H9 (cell line): ENCODE data around the gene CEMIP2. TPM values are rescaled to one million over a fixed set of nuclear protein-coding genes. Genes with fewer than 3 reads are reported as not detected.
A peak's percentile ranks its signal among the peaks of the same experiment; 100 is the strongest.

Experiments used
- DNase-seq: peaks from one replicate; pipeline ENCODE4 v3.0.0-alpha.2; 2017
- H2AFZ ChIP-seq: one replicate; pipeline ENCODE4 v1.6.1; 2013; ENCODE audit warnings: mild to moderate bottlenecking, low read length, control low read depth, moderate library complexity
- H2AK5ac ChIP-seq: 2 replicates; pipeline ENCODE4 v1.6.1; 2013; ENCODE audit warnings: low read length, control low read depth, mixed read lengths; ENCODE audit not compliant: insufficient read length
- H2BK120ac ChIP-seq: one replicate; pipeline ENCODE4 v1.6.1; 2013; ENCODE audit warnings: low read depth, mild to moderate bottlenecking, low read length, control low read depth, inconsistent platforms; ENCODE audit not compliant: poor library complexity, severe bottlenecking
- H2BK12ac ChIP-seq: 2 replicates; pipeline ENCODE4 v1.6.1; 2013; ENCODE audit warnings: low read length, control low read depth, mixed read lengths, low read depth; ENCODE audit not compliant: insufficient read length
- H2BK15ac ChIP-seq: 2 replicates; pipeline ENCODE4 v1.6.1; 2013; ENCODE audit warnings: low read depth, low read length, control low read depth
- H2BK20ac ChIP-seq: one replicate; pipeline ENCODE4 v1.6.1; 2013; ENCODE audit warnings: low read depth, mild to moderate bottlenecking, low read length, control low read depth, inconsistent platforms; ENCODE audit not compliant: poor library complexity, severe bottlenecking
- H2BK5ac ChIP-seq: 2 replicates; pipeline ENCODE4 v1.6.1; 2013; ENCODE audit warnings: low read length, control low read depth, mixed read lengths; ENCODE audit not compliant: insufficient read length
- H3K14ac ChIP-seq: 2 replicates; pipeline ENCODE4 v1.6.1; 2013; ENCODE audit warnings: low read length, control low read depth; ENCODE audit not compliant: insufficient read depth
- H3K18ac ChIP-seq: 2 replicates; pipeline ENCODE4 v1.6.1; 2013; ENCODE audit warnings: low read depth, mild to moderate bottlenecking, mixed read lengths, low read length, control low read depth; ENCODE audit not compliant: insufficient read length
- H3K23ac ChIP-seq: 2 replicates; pipeline ENCODE4 v1.6.1; 2013; ENCODE audit warnings: low read length, control low read depth, mixed read lengths, low read depth; ENCODE audit not compliant: insufficient read length
- H3K23me2 ChIP-seq: 2 replicates; pipeline ENCODE4 v1.6.1; 2013; ENCODE audit warnings: low read depth, mild to moderate bottlenecking, mixed read lengths, low read length, control low read depth; ENCODE audit not compliant: insufficient read length, poor library complexity, severe bottlenecking
- H3K27ac ChIP-seq: 2 replicates; pipeline ENCODE4 v1.5.1; 2013; ENCODE audit warnings: low read length, control low read depth, mixed read lengths, low read depth; ENCODE audit not compliant: insufficient read length
- H3K27me3 ChIP-seq: 2 replicates; pipeline ENCODE4 v1.6.1; 2013; ENCODE audit warnings: low read length, control low read depth, inconsistent platforms; ENCODE audit not compliant: insufficient read depth
- H3K4ac ChIP-seq: 2 replicates; pipeline ENCODE4 v1.6.1; 2013; ENCODE audit warnings: low read depth, mild to moderate bottlenecking, control low read depth, inconsistent platforms, low read length, moderate library complexity
- H3K4me1 ChIP-seq: 2 replicates; pipeline ENCODE4 v1.6.1; 2013; ENCODE audit warnings: low read length, control low read depth, inconsistent platforms; ENCODE audit not compliant: insufficient read depth
- H3K4me2 ChIP-seq: 2 replicates; pipeline ENCODE4 v1.6.1; 2013; ENCODE audit warnings: low read length, control low read depth, mixed read lengths; ENCODE audit not compliant: insufficient read length, insufficient read depth
- H3K56ac ChIP-seq: 2 replicates; pipeline ENCODE4 v1.6.1; 2013; ENCODE audit warnings: low read depth, mild to moderate bottlenecking, mixed read lengths, low read length, control low read depth; ENCODE audit not compliant: insufficient read length
- H3K79me1 ChIP-seq: 2 replicates; pipeline ENCODE4 v1.6.1; 2013; ENCODE audit warnings: low read depth, mild to moderate bottlenecking, moderate library complexity, low read length, control low read depth, inconsistent platforms; ENCODE audit not compliant: insufficient read depth, poor library complexity, severe bottlenecking
- H3K79me2 ChIP-seq: 2 replicates; pipeline ENCODE4 v1.6.1; 2013; ENCODE audit warnings: low read length, control low read depth, inconsistent platforms; ENCODE audit not compliant: insufficient read depth
- H3K9ac ChIP-seq: 2 replicates; pipeline ENCODE4 v1.6.1; 2013; ENCODE audit warnings: low read length, control low read depth, mixed read lengths; ENCODE audit not compliant: insufficient read length; ENCODE audit errors: extremely low read depth
- H3K9me3 ChIP-seq: one replicate; pipeline ENCODE4 v1.6.1; 2013; ENCODE audit warnings: low read depth, low read length, inconsistent platforms; ENCODE audit not compliant: control insufficient read depth
- H3T11ph ChIP-seq: one replicate; pipeline ENCODE4 v1.6.1; 2013; ENCODE audit warnings: mild to moderate bottlenecking, low read length, control low read depth, inconsistent platforms
- H4K20me1 ChIP-seq: one replicate; pipeline ENCODE4 v1.6.1; 2013; ENCODE audit not compliant: control insufficient read depth, insufficient read length, insufficient read depth
- H4K5ac ChIP-seq: 2 replicates; pipeline ENCODE4 v1.6.1; 2013; ENCODE audit warnings: low read depth, mild to moderate bottlenecking, mixed read lengths, low read length, control low read depth; ENCODE audit not compliant: insufficient read length
- H4K8ac ChIP-seq: replicated peaks from 2 replicates; pipeline ENCODE4 v1.6.1; 2013; ENCODE audit warnings: low read length, control low read depth, mixed read lengths, low read depth; ENCODE audit not compliant: insufficient read length
- H4K91ac ChIP-seq: 2 replicates; pipeline ENCODE4 v1.6.1; 2013; ENCODE audit warnings: low read depth, mild to moderate bottlenecking, moderate library complexity, mixed read lengths, low read length, control low read depth; ENCODE audit not compliant: insufficient read length
- H3K27ac Mint-ChIP-seq, 3 experiments: 2 replicates in 2 of 3; 3 replicates in 1 of 3; pipeline ENCODE4 v1.8.0; 2020 to 2021; ENCODE audit warnings: mixed read lengths in 3 of 3, mild to moderate bottlenecking in 1 of 3, moderate library complexity in 1 of 3
- H3K27me3 Mint-ChIP-seq: 2 replicates; pipeline ENCODE4 v1.8.0; 2021; ENCODE audit warnings: low read depth, mild to moderate bottlenecking, moderate library complexity, mixed read lengths
- H3K36me3 Mint-ChIP-seq, 3 experiments: 2 replicates in 2 of 3; 3 replicates in 1 of 3; pipeline ENCODE4 v1.8.0; 2020 to 2021; ENCODE audit warnings: low read depth in 3 of 3, mixed read lengths in 3 of 3; ENCODE audit not compliant: insufficient read depth in 1 of 3
- H3K4me1 Mint-ChIP-seq, 2 experiments: 2 replicates each; pipeline ENCODE4 v1.8.0; 2020; ENCODE audit warnings: mixed read lengths in 2 of 2
- H3K4me3 Mint-ChIP-seq, 2 experiments: 2 replicates in 1 of 2; 3 replicates in 1 of 2; pipeline ENCODE4 v1.8.0; 2020 to 2021; ENCODE audit warnings: mild to moderate bottlenecking in 2 of 2, mixed read lengths in 2 of 2, moderate library complexity in 1 of 2
- H3K9me3 Mint-ChIP-seq, 2 experiments: 2 replicates in 1 of 2; 3 replicates in 1 of 2; pipeline ENCODE4 v1.8.0; 2020; ENCODE audit warnings: mild to moderate bottlenecking in 2 of 2, mixed read lengths in 2 of 2, moderate library complexity in 1 of 2
- WGBS: extraction: QIAGEN DNeasy Blood & Tissue Kit; methylation state at CpG from one replicate; pipeline ENCODE4 v1.1.7; 2013; ENCODE audit warnings: missing lambda C conversion rate, low lambda C conversion rate, mixed read lengths; ENCODE audit not compliant: insufficient read length; ENCODE audit errors: extremely low coverage; 5-methylcytosine and 5-hydroxymethylcytosine counted together
- total RNA-seq: library from RNA; stranded (reverse); gene quantifications from 2 replicates; pipeline ENCODE4 v1.2.1, GENCODE V29; 2021
- TF ChIP-seq, protein P1 (sequence below): fragments of 200-600 bp; sonication (generic); conservative IDR thresholded peaks from 3 replicates; pipeline ENCODE4 v1.8.0; 2021; ENCODE audit warnings: antibody characterized with exemption, mild to moderate bottlenecking

CEMIP2 gene
- total RNA-seq, 1 experiment from 2014 or later, result 77.2 TPM

DNA sequence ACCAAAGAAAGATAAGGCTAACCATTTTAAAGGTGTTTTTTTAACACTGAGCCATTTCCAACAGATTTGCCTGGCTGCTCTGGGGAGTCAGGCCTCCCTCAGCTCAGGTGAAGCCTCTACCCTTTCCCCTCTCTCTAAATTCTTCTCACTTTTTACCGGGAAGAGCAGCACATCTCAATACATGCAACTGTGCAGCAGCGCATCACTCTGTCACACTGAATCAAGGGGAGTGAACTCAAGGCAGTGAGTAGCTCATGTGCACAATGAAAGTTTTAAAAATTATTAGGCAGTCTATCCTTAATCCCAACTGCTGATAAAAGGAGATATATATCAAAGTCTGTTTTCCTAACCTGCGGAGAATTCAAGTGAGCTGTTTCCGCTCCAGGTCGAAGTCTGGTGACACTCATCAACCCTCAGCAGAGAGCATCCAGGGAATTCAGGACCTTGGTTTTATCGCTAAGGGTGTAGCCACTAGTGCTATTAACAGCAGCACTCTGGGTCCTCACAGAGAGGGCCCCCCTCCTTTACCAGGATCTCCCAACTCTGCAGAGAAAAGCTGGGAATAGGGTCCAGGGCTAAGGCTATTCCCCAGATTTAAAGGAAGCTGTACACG, 1.0 kb downstream of the CEMIP2 start:
- Histone ChIP-seq H2BK20ac (no peak overlapping the region), H2BK5ac (no peak overlapping the region), H4K8ac (no peak overlapping the region), H3K9me3 (no peaks in the 10 kb centered on the region), H2BK15ac (0 out of 2 replicates have a peak overlapping the region, but pooled peaks have one; percentile 33), H3K79me1 (no peaks in the 10 kb centered on the region), H3K79me2 (peaks cover 5% of the 10 kb centered on the region; the same call in 1 of the 2 replicates), H2AK5ac (no peak overlapping the region), H3K56ac (peak overlapping the region; percentile 79), H2BK12ac (no peak overlapping the region), H2AFZ (no peak overlapping the region), H3K4me1 (no peaks in the 10 kb centered on the region; the same call in 1 of the 2 replicates), H2BK120ac (no peak overlapping the region), H3K9ac (peak overlapping the region; percentile 81), H4K5ac (no peak overlapping the region), H3K14ac (peak overlapping the region; percentile 62; the same call in 1 of the 2 replicates), H3K23ac (no peak overlapping the region), H3K18ac (no peak overlapping the region), H3T11ph (no peak overlapping the region), H3K23me2 (peaks cover 18% of the 10 kb centered on the region), H3K4me2 (peak overlapping the region; percentile 80), H3K4ac (no peak overlapping the region), H4K91ac (no peak overlapping the region), H4K20me1 (no peaks in the 10 kb centered on the region), H3K27ac (no peak overlapping the region), H3K27me3 (no peaks in the 10 kb centered on the region; the same call in 1 of the 2 replicates)
- Mint-ChIP-seq H3K9me3 (no peaks in the 10 kb centered on the region; a peak in 1 of 5 replicates), H3K27me3 (peaks cover 12% of the 10 kb centered on the region), H3K27ac (peak overlapping the region in 2 of 3 experiments; percentile 95 to 99; a peak in 3 of 7 replicates), H3K36me3 (peaks cover 0 to 5% (median 2%) of the 10 kb centered on the region in 3 experiments; a peak in 2 of 7 replicates), H3K4me1 (peaks cover 50 to 58% of the 10 kb centered on the region in 2 experiments), H3K4me3 (peak overlapping the region; percentile 95 to 96)
- TF ChIP-seq, protein P1, sequence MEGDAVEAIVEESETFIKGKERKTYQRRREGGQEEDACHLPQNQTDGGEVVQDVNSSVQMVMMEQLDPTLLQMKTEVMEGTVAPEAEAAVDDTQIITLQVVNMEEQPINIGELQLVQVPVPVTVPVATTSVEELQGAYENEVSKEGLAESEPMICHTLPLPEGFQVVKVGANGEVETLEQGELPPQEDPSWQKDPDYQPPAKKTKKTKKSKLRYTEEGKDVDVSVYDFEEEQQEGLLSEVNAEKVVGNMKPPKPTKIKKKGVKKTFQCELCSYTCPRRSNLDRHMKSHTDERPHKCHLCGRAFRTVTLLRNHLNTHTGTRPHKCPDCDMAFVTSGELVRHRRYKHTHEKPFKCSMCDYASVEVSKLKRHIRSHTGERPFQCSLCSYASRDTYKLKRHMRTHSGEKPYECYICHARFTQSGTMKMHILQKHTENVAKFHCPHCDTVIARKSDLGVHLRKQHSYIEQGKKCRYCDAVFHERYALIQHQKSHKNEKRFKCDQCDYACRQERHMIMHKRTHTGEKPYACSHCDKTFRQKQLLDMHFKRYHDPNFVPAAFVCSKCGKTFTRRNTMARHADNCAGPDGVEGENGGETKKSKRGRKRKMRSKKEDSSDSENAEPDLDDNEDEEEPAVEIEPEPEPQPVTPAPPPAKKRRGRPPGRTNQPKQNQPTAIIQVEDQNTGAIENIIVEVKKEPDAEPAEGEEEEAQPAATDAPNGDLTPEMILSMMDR, result no peak
- no CpG with 5 or more reads among the region's 7 CpGs for WGBS
- DNase-seq, result no peak
